HepG2 (cell line): ENCODE measurements around the gene CCDC201. TPM values are rescaled to one million over a fixed set of nuclear protein-coding genes. Genes with fewer than 3 reads are reported as not detected.

Source experiments
- FOSL2 ChIP-seq: sonication (generic); formaldehyde crosslinking; IDR thresholded peaks from 2 replicates; pipeline ENCODE4 v1.4.0; 2020; ENCODE audit warnings: missing genetic modification reagents
- GRHL1 ChIP-seq: sonication (generic); formaldehyde crosslinking; conservative IDR thresholded peaks from 2 replicates; pipeline ENCODE4 v1.8.0; 2022; ENCODE audit warnings: missing genetic modification reagents
- IKZF4 ChIP-seq: sonication (generic); formaldehyde crosslinking; IDR thresholded peaks from 2 replicates; pipeline ENCODE4 v1.5.1; 2020; ENCODE audit warnings: borderline replicate concordance, mild to moderate bottlenecking, low read depth, missing genetic modification reagents; ENCODE audit errors: not compliant biosample characterization
- NFRKB ChIP-seq: fragments of 450-650 bp; IDR thresholded peaks from 2 replicates; pipeline ENCODE4 v1.6.1; 2017
- NPAS2 ChIP-seq: sonication (generic); formaldehyde crosslinking; IDR thresholded peaks from 2 replicates; pipeline ENCODE4 v1.8.0; 2022; ENCODE audit warnings: mild to moderate bottlenecking, missing genetic modification reagents, borderline replicate concordance
- RORA ChIP-seq: sonication (generic); formaldehyde crosslinking; IDR thresholded peaks from 2 replicates; pipeline ENCODE4 v1.5.0; 2020; ENCODE audit warnings: mild to moderate bottlenecking, missing genetic modification reagents, moderate library complexity
- STAG1 ChIP-seq: sonication (generic); formaldehyde crosslinking; IDR thresholded peaks from 2 replicates; pipeline ENCODE4 v1.4.0; 2020; ENCODE audit warnings: missing genetic modification reagents
- ZNF234 ChIP-seq: sonication (generic); formaldehyde crosslinking; conservative IDR thresholded peaks from 2 replicates; pipeline ENCODE4 v1.5.1; 2020; ENCODE audit warnings: mild to moderate bottlenecking, missing genetic modification reagents
- polyA plus RNA-seq, 8 experiments: library from polyadenylated mRNA; depleted of rRNA in 3 of 8; stranded (reverse) in 7 of 8; unstranded in 1 of 8; fragments of >200 nt; fragmentation: Illumina TruSeq in 4 of 8; extraction: Trizol in 4 of 8; gene quantifications; 2 replicates each; pipeline versions ENCODE4 v1.2.1 to v1.2.3, GENCODE V29; 2011 to 2016; ENCODE audit warnings: low read depth in 4 of 8, missing spikeins in 1 of 8, mixed read lengths in 1 of 8; ENCODE audit not compliant: insufficient read depth in 1 of 8
- total RNA-seq, 5 experiments: library from RNA; depleted of rRNA; stranded (reverse); fragments of >200 nt; fragmentation: Illumina TruSeq; extraction: Trizol; gene quantifications; 2 replicates each; pipeline ENCODE4 v1.2.3, GENCODE V29; 2016; ENCODE audit warnings: low read depth in 1 of 5
- TF ChIP-seq, protein P1 (sequence below): fragments of 450-650 bp; IDR thresholded peaks from 2 replicates; pipeline ENCODE4 v1.6.1; 2017; ENCODE audit warnings: mild to moderate bottlenecking
- TF ChIP-seq, protein P2 (sequence below): sonication (generic); formaldehyde crosslinking; IDR thresholded peaks from 2 replicates; pipeline ENCODE4 v1.8.0; 2022; ENCODE audit warnings: missing genetic modification reagents, mild to moderate bottlenecking, borderline replicate concordance
- TF ChIP-seq, protein P3 (sequence below): sonication (generic); formaldehyde crosslinking; IDR thresholded peaks from 2 replicates; pipeline ENCODE4 v1.4.0; 2020; ENCODE audit warnings: missing genetic modification reagents
- TF ChIP-seq, protein P4 (sequence below): sonication (generic); formaldehyde crosslinking; IDR thresholded peaks from 2 replicates; pipeline ENCODE4 v1.5.0; 2020; ENCODE audit warnings: mild to moderate bottlenecking, missing genetic modification reagents
- TF ChIP-seq, protein P5 (sequence below), 2 experiments: fragments of 450-650 bp in 1 of 2; sonication (generic) in 1 of 2; formaldehyde crosslinking; IDR thresholded peaks; 2 replicates each; pipeline versions ENCODE4 v1.5.0 to v1.8.0; 2020 to 2022; ENCODE audit warnings: mild to moderate bottlenecking in 1 of 2, missing genetic modification reagents in 1 of 2

The CCDC201 gene
- total and polyA plus RNA-seq, 2 of the 13 experiments (the other 11 are each of a cell fraction or from before 2014, with no cell fraction given), result 0.92 TPM; not detected in 1

- TF ChIP-seq, protein P1, sequence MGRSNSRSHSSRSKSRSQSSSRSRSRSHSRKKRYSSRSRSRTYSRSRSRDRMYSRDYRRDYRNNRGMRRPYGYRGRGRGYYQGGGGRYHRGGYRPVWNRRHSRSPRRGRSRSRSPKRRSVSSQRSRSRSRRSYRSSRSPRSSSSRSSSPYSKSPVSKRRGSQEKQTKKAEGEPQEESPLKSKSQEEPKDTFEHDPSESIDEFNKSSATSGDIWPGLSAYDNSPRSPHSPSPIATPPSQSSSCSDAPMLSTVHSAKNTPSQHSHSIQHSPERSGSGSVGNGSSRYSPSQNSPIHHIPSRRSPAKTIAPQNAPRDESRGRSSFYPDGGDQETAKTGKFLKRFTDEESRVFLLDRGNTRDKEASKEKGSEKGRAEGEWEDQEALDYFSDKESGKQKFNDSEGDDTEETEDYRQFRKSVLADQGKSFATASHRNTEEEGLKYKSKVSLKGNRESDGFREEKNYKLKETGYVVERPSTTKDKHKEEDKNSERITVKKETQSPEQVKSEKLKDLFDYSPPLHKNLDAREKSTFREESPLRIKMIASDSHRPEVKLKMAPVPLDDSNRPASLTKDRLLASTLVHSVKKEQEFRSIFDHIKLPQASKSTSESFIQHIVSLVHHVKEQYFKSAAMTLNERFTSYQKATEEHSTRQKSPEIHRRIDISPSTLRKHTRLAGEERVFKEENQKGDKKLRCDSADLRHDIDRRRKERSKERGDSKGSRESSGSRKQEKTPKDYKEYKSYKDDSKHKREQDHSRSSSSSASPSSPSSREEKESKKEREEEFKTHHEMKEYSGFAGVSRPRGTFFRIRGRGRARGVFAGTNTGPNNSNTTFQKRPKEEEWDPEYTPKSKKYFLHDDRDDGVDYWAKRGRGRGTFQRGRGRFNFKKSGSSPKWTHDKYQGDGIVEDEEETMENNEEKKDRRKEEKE, result no peak
- no peak for TF ChIP-seq NFRKB
- no peak; the same call in 1 of the 2 replicates for TF ChIP-seq NPAS2 (CRISPR knock-in tag)
- no peak for TF ChIP-seq RORA
- TF ChIP-seq IKZF4, result peak; percentile 97
- TF ChIP-seq GRHL1, result no peak
- TF ChIP-seq, protein P2, sequence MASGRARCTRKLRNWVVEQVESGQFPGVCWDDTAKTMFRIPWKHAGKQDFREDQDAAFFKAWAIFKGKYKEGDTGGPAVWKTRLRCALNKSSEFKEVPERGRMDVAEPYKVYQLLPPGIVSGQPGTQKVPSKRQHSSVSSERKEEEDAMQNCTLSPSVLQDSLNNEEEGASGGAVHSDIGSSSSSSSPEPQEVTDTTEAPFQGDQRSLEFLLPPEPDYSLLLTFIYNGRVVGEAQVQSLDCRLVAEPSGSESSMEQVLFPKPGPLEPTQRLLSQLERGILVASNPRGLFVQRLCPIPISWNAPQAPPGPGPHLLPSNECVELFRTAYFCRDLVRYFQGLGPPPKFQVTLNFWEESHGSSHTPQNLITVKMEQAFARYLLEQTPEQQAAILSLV (CRISPR knock-in tag), result peak; percentile 81; the same call in 1 of the 2 replicates
- TF ChIP-seq, protein P3, sequence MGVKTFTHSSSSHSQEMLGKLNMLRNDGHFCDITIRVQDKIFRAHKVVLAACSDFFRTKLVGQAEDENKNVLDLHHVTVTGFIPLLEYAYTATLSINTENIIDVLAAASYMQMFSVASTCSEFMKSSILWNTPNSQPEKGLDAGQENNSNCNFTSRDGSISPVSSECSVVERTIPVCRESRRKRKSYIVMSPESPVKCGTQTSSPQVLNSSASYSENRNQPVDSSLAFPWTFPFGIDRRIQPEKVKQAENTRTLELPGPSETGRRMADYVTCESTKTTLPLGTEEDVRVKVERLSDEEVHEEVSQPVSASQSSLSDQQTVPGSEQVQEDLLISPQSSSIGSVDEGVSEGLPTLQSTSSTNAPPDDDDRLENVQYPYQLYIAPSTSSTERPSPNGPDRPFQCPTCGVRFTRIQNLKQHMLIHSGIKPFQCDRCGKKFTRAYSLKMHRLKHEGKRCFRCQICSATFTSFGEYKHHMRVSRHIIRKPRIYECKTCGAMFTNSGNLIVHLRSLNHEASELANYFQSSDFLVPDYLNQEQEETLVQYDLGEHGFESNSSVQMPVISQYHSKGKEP, result peak; percentile 74; the same call in 1 of the 2 replicates
- peak; percentile 79 for TF ChIP-seq FOSL2 (CRISPR knock-in tag)
- TF ChIP-seq, protein P4, sequence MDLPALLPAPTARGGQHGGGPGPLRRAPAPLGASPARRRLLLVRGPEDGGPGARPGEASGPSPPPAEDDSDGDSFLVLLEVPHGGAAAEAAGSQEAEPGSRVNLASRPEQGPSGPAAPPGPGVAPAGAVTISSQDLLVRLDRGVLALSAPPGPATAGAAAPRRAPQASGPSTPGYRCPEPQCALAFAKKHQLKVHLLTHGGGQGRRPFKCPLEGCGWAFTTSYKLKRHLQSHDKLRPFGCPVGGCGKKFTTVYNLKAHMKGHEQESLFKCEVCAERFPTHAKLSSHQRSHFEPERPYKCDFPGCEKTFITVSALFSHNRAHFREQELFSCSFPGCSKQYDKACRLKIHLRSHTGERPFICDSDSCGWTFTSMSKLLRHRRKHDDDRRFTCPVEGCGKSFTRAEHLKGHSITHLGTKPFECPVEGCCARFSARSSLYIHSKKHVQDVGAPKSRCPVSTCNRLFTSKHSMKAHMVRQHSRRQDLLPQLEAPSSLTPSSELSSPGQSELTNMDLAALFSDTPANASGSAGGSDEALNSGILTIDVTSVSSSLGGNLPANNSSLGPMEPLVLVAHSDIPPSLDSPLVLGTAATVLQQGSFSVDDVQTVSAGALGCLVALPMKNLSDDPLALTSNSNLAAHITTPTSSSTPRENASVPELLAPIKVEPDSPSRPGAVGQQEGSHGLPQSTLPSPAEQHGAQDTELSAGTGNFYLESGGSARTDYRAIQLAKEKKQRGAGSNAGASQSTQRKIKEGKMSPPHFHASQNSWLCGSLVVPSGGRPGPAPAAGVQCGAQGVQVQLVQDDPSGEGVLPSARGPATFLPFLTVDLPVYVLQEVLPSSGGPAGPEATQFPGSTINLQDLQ (CRISPR knock-in tag), result peak; percentile 95
- TF ChIP-seq, protein P5, sequence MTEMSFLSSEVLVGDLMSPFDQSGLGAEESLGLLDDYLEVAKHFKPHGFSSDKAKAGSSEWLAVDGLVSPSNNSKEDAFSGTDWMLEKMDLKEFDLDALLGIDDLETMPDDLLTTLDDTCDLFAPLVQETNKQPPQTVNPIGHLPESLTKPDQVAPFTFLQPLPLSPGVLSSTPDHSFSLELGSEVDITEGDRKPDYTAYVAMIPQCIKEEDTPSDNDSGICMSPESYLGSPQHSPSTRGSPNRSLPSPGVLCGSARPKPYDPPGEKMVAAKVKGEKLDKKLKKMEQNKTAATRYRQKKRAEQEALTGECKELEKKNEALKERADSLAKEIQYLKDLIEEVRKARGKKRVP (CRISPR knock-in tag; IDR thresholded peaks at IDR 0.05), result peak in 1 of 2 experiments; percentile 84; a peak in 2 of 4 replicates
- peak; percentile 57; the same call in 1 of the 2 replicates for TF ChIP-seq ZNF234 (CRISPR knock-in tag)
- TF ChIP-seq STAG1 (CRISPR knock-in tag), result peak; percentile 30; the same call in 1 of the 2 replicates
Measured at GRCh38 chr7:45888185-45888992, 15.5 kb upstream of the CCDC201 start, which contains the start of gene IGFBP1 (continued).
